ENCODE data around the gene PHLPP1.

PHLPP1 gene

DNA sequence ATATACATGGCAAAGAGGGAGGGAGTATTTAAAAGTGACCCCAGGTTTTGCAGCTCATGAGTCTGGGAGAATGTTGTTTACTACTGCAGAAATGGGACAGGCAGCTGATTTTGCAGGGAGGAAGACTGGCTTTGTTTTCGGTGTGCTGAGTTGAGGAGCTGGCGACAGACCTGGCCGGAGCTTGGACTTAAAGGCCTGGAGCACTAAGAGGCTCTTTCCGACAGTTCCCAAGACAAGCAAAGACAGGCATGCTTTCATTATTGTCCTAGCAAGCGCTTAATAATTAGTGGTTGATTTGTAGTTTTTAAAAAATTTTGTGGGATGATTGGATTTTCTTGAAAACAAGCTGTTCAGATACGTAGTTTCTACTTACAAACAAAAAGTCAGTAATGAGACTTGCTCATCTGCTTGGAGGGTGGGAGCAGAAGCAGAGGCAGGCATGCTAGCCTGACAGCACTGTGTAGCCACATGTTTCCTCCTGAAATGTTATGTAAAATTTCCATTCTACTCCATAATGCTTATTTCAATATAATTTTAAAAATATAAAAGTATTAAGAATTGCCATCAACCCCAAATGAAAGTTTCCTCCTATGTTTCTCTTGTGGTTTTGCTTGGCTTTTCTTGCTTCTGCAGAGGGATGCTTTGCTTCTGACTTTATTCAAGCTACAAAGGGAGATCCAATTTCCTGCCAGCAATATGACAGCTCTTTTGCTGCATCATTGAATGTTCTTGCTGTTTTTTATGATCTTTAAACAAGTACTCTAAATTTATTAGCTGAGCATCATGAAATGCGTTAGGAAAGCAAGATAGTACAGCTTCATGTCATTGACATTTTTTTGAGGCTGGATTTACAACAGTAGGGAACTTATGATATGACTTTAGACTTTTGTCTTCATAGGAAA, 75.8 kb downstream of the PHLPP1 start:
- DNase-seq (ENCODE audit: low read depth), result no peak
- TF ChIP-seq, protein P1, sequence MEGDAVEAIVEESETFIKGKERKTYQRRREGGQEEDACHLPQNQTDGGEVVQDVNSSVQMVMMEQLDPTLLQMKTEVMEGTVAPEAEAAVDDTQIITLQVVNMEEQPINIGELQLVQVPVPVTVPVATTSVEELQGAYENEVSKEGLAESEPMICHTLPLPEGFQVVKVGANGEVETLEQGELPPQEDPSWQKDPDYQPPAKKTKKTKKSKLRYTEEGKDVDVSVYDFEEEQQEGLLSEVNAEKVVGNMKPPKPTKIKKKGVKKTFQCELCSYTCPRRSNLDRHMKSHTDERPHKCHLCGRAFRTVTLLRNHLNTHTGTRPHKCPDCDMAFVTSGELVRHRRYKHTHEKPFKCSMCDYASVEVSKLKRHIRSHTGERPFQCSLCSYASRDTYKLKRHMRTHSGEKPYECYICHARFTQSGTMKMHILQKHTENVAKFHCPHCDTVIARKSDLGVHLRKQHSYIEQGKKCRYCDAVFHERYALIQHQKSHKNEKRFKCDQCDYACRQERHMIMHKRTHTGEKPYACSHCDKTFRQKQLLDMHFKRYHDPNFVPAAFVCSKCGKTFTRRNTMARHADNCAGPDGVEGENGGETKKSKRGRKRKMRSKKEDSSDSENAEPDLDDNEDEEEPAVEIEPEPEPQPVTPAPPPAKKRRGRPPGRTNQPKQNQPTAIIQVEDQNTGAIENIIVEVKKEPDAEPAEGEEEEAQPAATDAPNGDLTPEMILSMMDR (conservative IDR thresholded peaks at IDR 0.05; ENCODE audit: low read depth, low read length), result no peak
- H3K4me3 ChIP-seq (ENCODE audit: low read length), result no peak overlapping the region

- H3K4me3 ChIP-seq (ENCODE audit: low read length), result no peak overlapping the region
- DNase-seq (ENCODE audit: low read depth), result no peak
- TF ChIP-seq, protein P1 (conservative IDR thresholded peaks at IDR 0.05; ENCODE audit: low read depth, low read length), result no peak
Measured at GRCh38 chr18:62792016-62792415, 76.7 kb downstream of the PHLPP1 start.

DNA sequence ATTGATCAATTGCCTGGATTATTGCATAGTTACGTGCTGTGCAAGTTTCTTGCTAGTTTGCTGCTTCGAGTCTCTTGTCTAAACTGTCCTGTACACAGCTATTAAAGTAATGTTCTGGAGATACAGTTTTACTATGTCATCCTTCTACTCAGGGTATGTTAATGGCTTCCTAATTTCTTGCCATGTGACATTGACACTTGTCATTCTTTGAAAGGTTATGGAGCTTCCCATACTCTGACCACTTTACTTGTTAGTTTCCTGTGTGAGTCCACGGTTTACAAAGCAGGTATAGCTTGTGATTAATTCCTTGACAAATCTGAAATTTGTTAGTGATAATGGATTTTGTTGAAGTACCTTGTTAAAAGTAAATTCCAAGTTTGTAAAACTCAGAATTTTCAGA, 80.5 kb downstream of the PHLPP1 start:
- H3K4me3 ChIP-seq (ENCODE audit: low read length), result no peak overlapping the region
- DNase-seq (ENCODE audit: low read depth), result no peak
- TF ChIP-seq, protein P1 (conservative IDR thresholded peaks at IDR 0.05; ENCODE audit: low read depth, low read length), result no peak

GRCh38 chr18:62796216-62796621, 80.9 kb downstream of the PHLPP1 start:
- no peak overlapping the region for H3K4me3 ChIP-seq (ENCODE audit: low read length)
- TF ChIP-seq, protein P1 (conservative IDR thresholded peaks at IDR 0.05; ENCODE audit: low read depth, low read length), result no peak
- no peak for DNase-seq (ENCODE audit: low read depth)

- no peak overlapping the region for H3K4me3 ChIP-seq (ENCODE audit: low read length)
- TF ChIP-seq, protein P1 (conservative IDR thresholded peaks at IDR 0.05; ENCODE audit: low read depth, low read length), result no peak
- DNase-seq (ENCODE audit: low read depth), result no peak
Measured at GRCh38 chr18:62797329-62797728, 82.0 kb downstream of the PHLPP1 start.

DNA sequence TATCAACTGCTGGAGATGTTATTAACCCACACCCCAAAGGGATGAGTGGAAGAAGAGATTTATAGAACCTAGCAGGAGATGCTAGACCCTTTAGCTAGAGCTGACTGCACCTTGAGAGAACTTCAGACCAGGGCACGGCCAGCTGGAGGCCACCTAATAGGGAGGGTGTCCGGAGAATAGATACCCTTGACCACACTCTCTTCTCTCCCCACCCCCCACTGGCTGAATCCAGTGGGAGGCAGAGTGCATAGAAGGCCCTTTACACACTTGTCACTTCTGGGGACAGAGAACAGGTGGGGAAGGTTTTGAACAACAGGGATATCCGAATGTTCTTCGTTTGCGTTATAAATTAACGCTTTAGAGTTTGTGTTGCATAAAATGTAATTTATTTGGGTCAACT, 84.6 kb downstream of the PHLPP1 start:
- TF ChIP-seq, protein P1 (conservative IDR thresholded peaks at IDR 0.05; ENCODE audit: low read depth, low read length), result no peak

GRCh38 chr18:62802523-62802922, 87.2 kb downstream of the PHLPP1 start:
- DNase-seq (ENCODE audit: low read depth), result no peak
- TF ChIP-seq, protein P1 (conservative IDR thresholded peaks at IDR 0.05; ENCODE audit: low read depth, low read length), result peak; percentile 34
- no peak overlapping the region for H3K4me3 ChIP-seq (ENCODE audit: low read length)

More for the DNA sequence above, 84.6 kb downstream of the PHLPP1 start:
- no peak overlapping the region for H3K4me3 ChIP-seq (ENCODE audit: low read length)
- DNase-seq (ENCODE audit: low read depth), result no peak

All from retinal pigment epithelial cell (primary cell).